Measurements from ENCODE around the gene DGUOK. TPM values are rescaled to one million over a fixed set of nuclear protein-coding genes. Genes with fewer than 3 reads are reported as not detected.
"Not testable (repeated sequence)": the region's sequence is repeated elsewhere in the genome, so short reads cannot be mapped to it uniquely, and the experiment has no call there.

DGUOK gene
- total RNA-seq, 1 experiment from 2014 or later = 78.7 TPM

- intact Hi-C loops (cut with micrococcal nuclease; ENCODE audit: unreplicated experiment) = no loop called here
- no peak for TF ChIP-seq EZH2 (IDR thresholded peaks at IDR 0.05; ENCODE audit: low read depth)
- TF ChIP-seq, protein P1, sequence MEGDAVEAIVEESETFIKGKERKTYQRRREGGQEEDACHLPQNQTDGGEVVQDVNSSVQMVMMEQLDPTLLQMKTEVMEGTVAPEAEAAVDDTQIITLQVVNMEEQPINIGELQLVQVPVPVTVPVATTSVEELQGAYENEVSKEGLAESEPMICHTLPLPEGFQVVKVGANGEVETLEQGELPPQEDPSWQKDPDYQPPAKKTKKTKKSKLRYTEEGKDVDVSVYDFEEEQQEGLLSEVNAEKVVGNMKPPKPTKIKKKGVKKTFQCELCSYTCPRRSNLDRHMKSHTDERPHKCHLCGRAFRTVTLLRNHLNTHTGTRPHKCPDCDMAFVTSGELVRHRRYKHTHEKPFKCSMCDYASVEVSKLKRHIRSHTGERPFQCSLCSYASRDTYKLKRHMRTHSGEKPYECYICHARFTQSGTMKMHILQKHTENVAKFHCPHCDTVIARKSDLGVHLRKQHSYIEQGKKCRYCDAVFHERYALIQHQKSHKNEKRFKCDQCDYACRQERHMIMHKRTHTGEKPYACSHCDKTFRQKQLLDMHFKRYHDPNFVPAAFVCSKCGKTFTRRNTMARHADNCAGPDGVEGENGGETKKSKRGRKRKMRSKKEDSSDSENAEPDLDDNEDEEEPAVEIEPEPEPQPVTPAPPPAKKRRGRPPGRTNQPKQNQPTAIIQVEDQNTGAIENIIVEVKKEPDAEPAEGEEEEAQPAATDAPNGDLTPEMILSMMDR (conservative IDR thresholded peaks at IDR 0.05) = no peak
- Histone ChIP-seq H3K9me3 (ENCODE audit: insufficient read depth, low read depth) (no peaks in the 10 kb centered on the region), H3K79me2 (ENCODE audit: low read depth) (peaks cover 87% of the 10 kb centered on the region), H4K20me1 (ENCODE audit: insufficient read depth) (peaks cover 94% of the 10 kb centered on the region), H3K36me3 (ENCODE audit: low read depth) (peaks cover 23% of the 10 kb centered on the region), H3K27ac (no peak overlapping the region), H3K4me2 (no peak overlapping the region), H3K9me2 (ENCODE audit: insufficient read depth) (no peaks in the 10 kb centered on the region), H3F3A (ENCODE audit: insufficient read depth, low read depth) (no peaks in the 10 kb centered on the region; the same call in 1 of the 2 replicates), H2AFZ (no peak overlapping the region), H3K27me3 (ENCODE audit: insufficient read depth, low read depth) (no peaks in the 10 kb centered on the region), H3K4me1 (replicated peaks; ENCODE audit: insufficient read depth) (no peaks in the 10 kb centered on the region), H3K4me3 (no peak overlapping the region)
- BruUV-seq (replicated peaks) = no TSS peak
- POLR2A ChIA-PET (ENCODE audit: unreplicated experiment) = interaction anchor here (0.6 kb wide), 1 partner anchor 695 kb away, joined by 7 read pairs; no protein-coding TSS in a partner anchor
- CTCF ChIA-PET = no interaction called here
- DNase-seq = no peak
Measured at GRCh38 chr2:73938718-73939352, 12.2 kb downstream of the DGUOK start.

GRCh38 chr2:73939419-73939818, 12.7 kb downstream of the DGUOK start:
- POLR2A ChIA-PET (ENCODE audit: unreplicated experiment) = interaction anchor here (0.6 kb wide), 1 partner anchor 695 kb away, joined by 7 read pairs; no protein-coding TSS in a partner anchor
- no peaks in the 10 kb centered on the region for H3K9me3 ChIP-seq (ENCODE audit: insufficient read depth, low read depth)
- H3K4me3 ChIP-seq = no peak overlapping the region
- no peak overlapping the region for H2AFZ ChIP-seq
- no peaks in the 10 kb centered on the region for H3K27me3 ChIP-seq (ENCODE audit: insufficient read depth, low read depth)
- no TSS peak for BruUV-seq (replicated peaks)
- no peak overlapping the region for H3K27ac ChIP-seq
- H3K4me1 ChIP-seq (replicated peaks; ENCODE audit: insufficient read depth) = no peaks in the 10 kb centered on the region
- H3K9me2 ChIP-seq (ENCODE audit: insufficient read depth) = no peaks in the 10 kb centered on the region
- H3K36me3 ChIP-seq (ENCODE audit: low read depth) = peaks cover 26% of the 10 kb centered on the region
- H3F3A ChIP-seq (ENCODE audit: insufficient read depth, low read depth) = no peaks in the 10 kb centered on the region; the same call in 1 of the 2 replicates
- intact Hi-C loops (cut with micrococcal nuclease; ENCODE audit: unreplicated experiment) = no loop called here
- DNase-seq = no peak
- H3K4me2 ChIP-seq = no peak overlapping the region
- TF ChIP-seq, protein P1 (conservative IDR thresholded peaks at IDR 0.05) = no peak
- TF ChIP-seq EZH2 (IDR thresholded peaks at IDR 0.05; ENCODE audit: low read depth) = no peak
- peaks cover 87% of the 10 kb centered on the region for H3K79me2 ChIP-seq (ENCODE audit: low read depth)
- CTCF ChIA-PET = no interaction called here
- peaks cover 94% of the 10 kb centered on the region for H4K20me1 ChIP-seq (ENCODE audit: insufficient read depth)

DNA sequence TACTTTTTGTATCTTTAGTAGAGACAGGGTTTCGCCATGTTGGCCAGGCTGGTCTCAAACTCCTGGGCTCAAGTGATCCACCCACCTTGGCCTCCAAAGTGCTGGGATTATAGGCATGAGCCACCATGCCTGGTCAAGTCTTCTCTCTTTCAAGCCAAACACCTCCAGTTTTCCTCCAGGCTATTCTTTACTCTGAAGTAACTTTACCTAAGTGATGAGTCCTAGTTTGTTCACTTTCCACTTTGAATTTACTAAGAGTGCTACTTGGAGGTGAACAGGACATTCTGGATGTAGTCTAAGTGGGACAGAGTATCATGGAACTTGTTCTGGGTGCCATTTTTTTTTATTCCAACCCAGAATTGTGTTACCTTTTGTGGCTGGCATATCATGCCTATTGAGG, 13.4 kb downstream of the DGUOK start:
- H3K27me3 ChIP-seq (ENCODE audit: insufficient read depth, low read depth); H3K4me3 ChIP-seq; BruUV-seq (replicated peaks); H3K27ac ChIP-seq; H3K4me2 ChIP-seq; DNase-seq; H3K9me2 ChIP-seq (ENCODE audit: insufficient read depth); H3K9me3 ChIP-seq (ENCODE audit: insufficient read depth, low read depth); POLR2A ChIA-PET (ENCODE audit: unreplicated experiment); H2AFZ ChIP-seq; intact Hi-C loops (cut with micrococcal nuclease; ENCODE audit: unreplicated experiment); H3F3A ChIP-seq (ENCODE audit: insufficient read depth, low read depth); H3K4me1 ChIP-seq (replicated peaks; ENCODE audit: insufficient read depth): not testable (repeated sequence)
- Histone ChIP-seq H3K79me2 (ENCODE audit: low read depth) (peaks cover 89% of the 10 kb centered on the region), H3K36me3 (ENCODE audit: low read depth) (peaks cover 29% of the 10 kb centered on the region), H4K20me1 (ENCODE audit: insufficient read depth) (peaks cover 94% of the 10 kb centered on the region)
- CTCF ChIA-PET = interaction anchor here (0.7 kb wide), 1 partner anchor 28 kb away, joined by 4 read pairs; no protein-coding TSS in a partner anchor

- POLR2A ChIA-PET (ENCODE audit: unreplicated experiment) = no interaction called here
- H3K9me3 ChIP-seq (ENCODE audit: insufficient read depth, low read depth) = no peaks in the 10 kb centered on the region
- H3K27ac ChIP-seq = no peak overlapping the region
- intact Hi-C loops (cut with micrococcal nuclease; ENCODE audit: unreplicated experiment) = no loop called here
- H3F3A ChIP-seq (ENCODE audit: insufficient read depth, low read depth) = no peaks in the 10 kb centered on the region
- H3K36me3 ChIP-seq (ENCODE audit: low read depth) = peaks cover 42% of the 10 kb centered on the region
- no peaks in the 10 kb centered on the region for H3K9me2 ChIP-seq (ENCODE audit: insufficient read depth)
- no peaks in the 10 kb centered on the region for H3K27me3 ChIP-seq (ENCODE audit: insufficient read depth, low read depth)
- no peak overlapping the region for H2AFZ ChIP-seq
- H3K79me2 ChIP-seq (ENCODE audit: low read depth) = peaks cover 73% of the 10 kb centered on the region
- CTCF ChIA-PET = no interaction called here
- peaks cover 82% of the 10 kb centered on the region for H4K20me1 ChIP-seq (ENCODE audit: insufficient read depth)
- TF ChIP-seq EZH2 (IDR thresholded peaks at IDR 0.05; ENCODE audit: low read depth) = no peak
- TF ChIP-seq, protein P1 (conservative IDR thresholded peaks at IDR 0.05) = no peak
- no peak overlapping the region for H3K4me3 ChIP-seq
- no peak overlapping the region for H3K4me2 ChIP-seq
- no peak for DNase-seq
- H3K4me1 ChIP-seq (replicated peaks; ENCODE audit: insufficient read depth) = no peaks in the 10 kb centered on the region
- no TSS peak for BruUV-seq (replicated peaks)
Measured at GRCh38 chr2:73942664-73943063, 16.0 kb downstream of the DGUOK start.

Measured in PC-9 (cell line).